ENCODE measurements around the gene INAVA. TPM values are rescaled to one million over a fixed set of nuclear protein-coding genes. Genes with fewer than 3 reads are reported as not detected.

The INAVA gene
- total RNA-seq, 1 donor from 2014 or later, result 28.7 TPM

GRCh38 chr1:200866521-200866920 is 28.2 kb upstream of the INAVA start:
- no peaks in the 10 kb centered on the region for H3K36me3 ChIP-seq (ENCODE audit: control insufficient read depth, insufficient read depth, low read length)
- no peaks in the 10 kb centered on the region for H3K27me3 ChIP-seq (ENCODE audit: control insufficient read depth, insufficient read depth, low read length)
- DNase-seq (ENCODE audit: low read depth) (no peak), FAIRE-seq (no peak)
- no peak overlapping the region for H3K4me3 ChIP-seq (ENCODE audit: low read depth, low read length)
- no peak for TF ChIP-seq CTCF (IDR thresholded peaks at IDR 0.05; ENCODE audit: insufficient read depth, low read length, severe bottlenecking)

GRCh38 chr1:200867018-200867811 is 27.5 kb upstream of the INAVA start:
- Histone ChIP-seq H3K4me3 (ENCODE audit: low read depth, low read length) (no peak overlapping the region), H3K27me3 (ENCODE audit: control insufficient read depth, insufficient read depth, low read length) (no peaks in the 10 kb centered on the region), H3K36me3 (ENCODE audit: control insufficient read depth, insufficient read depth, low read length) (no peaks in the 10 kb centered on the region)
- TF ChIP-seq CTCF (IDR thresholded peaks at IDR 0.05; ENCODE audit: insufficient read depth, low read length, severe bottlenecking), result no peak
- FAIRE-seq (no peak), DNase-seq (ENCODE audit: low read depth) (no peak)

GRCh38 chr1:200869376-200869752 is 25.3 kb upstream of the INAVA start:
- Histone ChIP-seq H3K4me3 (ENCODE audit: low read depth, low read length) (no peak overlapping the region), H3K27me3 (ENCODE audit: control insufficient read depth, insufficient read depth, low read length) (peaks cover 18% of the 10 kb centered on the region), H3K36me3 (ENCODE audit: control insufficient read depth, insufficient read depth, low read length) (no peaks in the 10 kb centered on the region)
- TF ChIP-seq CTCF (IDR thresholded peaks at IDR 0.05; ENCODE audit: insufficient read depth, low read length, severe bottlenecking), result no peak
- FAIRE-seq (no peak), DNase-seq (ENCODE audit: low read depth) (no peak)

GRCh38 chr1:200869753-200870391 is 24.8 kb upstream of the INAVA start:
- no peak for TF ChIP-seq CTCF (IDR thresholded peaks at IDR 0.05; ENCODE audit: insufficient read depth, low read length, severe bottlenecking)
- no peak for FAIRE-seq

GRCh38 chr1:200872446-200873115 is 22.1 kb upstream of the INAVA start, which contains the start of gene GPR25:
TSS of gene GPR25 (plus strand) at chr1:200872981. CDS start at chr1:200873038, 57 bp downstream.
- Histone ChIP-seq H3K27me3 (ENCODE audit: control insufficient read depth, insufficient read depth, low read length) (peaks cover 26% of the 10 kb centered on the region), H3K36me3 (ENCODE audit: control insufficient read depth, insufficient read depth, low read length) (no peaks in the 10 kb centered on the region), H3K4me3 (ENCODE audit: low read depth, low read length) (peak within 1 kb of the TSS; percentile 6)
- no peak for TF ChIP-seq CTCF (IDR thresholded peaks at IDR 0.05; ENCODE audit: insufficient read depth, low read length, severe bottlenecking)
- FAIRE-seq (no peak), DNase-seq (ENCODE audit: low read depth) (no peak)

More at GRCh38 chr1:200869753-200870391, 24.8 kb upstream of the INAVA start:
- H3K36me3 ChIP-seq (ENCODE audit: control insufficient read depth, insufficient read depth, low read length), result no peaks in the 10 kb centered on the region
- H3K27me3 ChIP-seq (ENCODE audit: control insufficient read depth, insufficient read depth, low read length), result peaks cover 22% of the 10 kb centered on the region
- no peak overlapping the region for H3K4me3 ChIP-seq (ENCODE audit: low read depth, low read length)
- no peak for DNase-seq (ENCODE audit: low read depth)

Measured in bronchial epithelial cell (primary cell).